GM18867 (cell line): ENCODE measurements around the gene SEMA3C.

Experiments used
- ATAC-seq: cut with Tn5 transposase; IDR thresholded peaks from one replicate; pipeline ENCODE4 v1.9.1; 2021; ENCODE audit warnings: mild to moderate bottlenecking, moderate library complexity; ENCODE audit not compliant: unreplicated experiment

The SEMA3C gene

DNA sequence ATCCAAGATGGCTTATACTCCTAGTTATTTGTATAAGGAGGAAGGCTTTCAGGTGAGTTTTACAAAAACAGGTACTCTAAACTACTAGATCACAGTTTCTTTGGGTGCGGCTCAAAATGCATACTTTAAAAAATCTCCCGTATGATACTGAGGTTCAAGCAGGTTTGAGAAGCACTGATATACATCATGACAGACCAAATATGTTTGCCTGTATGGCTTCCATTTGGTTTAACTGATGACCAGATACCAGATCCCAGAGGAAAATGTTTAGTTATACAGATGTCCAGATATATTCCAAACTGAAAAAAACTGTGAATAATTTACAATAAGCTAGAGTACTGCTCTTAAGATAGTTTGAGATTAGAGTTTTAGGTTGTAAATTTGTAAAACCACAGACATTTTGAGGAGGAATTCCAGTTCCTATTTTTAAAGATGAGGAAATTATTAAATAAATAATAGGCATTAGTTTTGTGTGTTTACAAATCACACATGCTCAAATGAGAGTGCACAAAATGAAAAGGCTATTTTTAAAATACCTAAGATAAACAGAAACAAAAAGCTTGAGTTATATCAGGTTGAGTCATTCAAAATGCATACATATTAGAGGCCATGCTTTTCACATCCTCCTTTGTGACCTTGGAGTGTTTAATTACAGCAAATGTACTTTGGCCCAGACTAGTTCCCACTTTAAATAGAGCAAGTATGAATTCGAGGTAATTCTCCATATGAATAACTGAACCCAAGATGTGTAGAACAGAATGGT, 60.5 kb downstream of the SEMA3C start:
- ATAC-seq: peak; percentile 92

DNA sequence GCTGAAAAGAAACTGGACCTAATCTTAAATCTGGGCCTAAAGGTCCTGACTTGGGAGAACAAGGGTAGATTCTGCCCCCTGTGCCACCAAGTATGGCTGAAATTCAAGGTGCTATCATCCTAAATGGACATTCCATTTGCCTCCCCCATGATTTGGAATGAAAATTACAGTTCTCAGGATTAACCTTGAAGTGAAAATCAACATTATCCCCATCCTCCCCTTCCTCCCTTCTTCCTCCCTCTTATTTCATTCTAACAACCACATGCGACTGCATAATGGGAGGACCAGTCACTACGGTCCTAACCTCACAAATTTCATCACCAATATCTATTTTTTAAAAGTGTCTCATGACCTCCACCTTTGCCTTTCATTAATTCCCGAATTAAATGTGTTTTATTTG, 62.1 kb downstream of the SEMA3C start:
- no peak for ATAC-seq

DNA sequence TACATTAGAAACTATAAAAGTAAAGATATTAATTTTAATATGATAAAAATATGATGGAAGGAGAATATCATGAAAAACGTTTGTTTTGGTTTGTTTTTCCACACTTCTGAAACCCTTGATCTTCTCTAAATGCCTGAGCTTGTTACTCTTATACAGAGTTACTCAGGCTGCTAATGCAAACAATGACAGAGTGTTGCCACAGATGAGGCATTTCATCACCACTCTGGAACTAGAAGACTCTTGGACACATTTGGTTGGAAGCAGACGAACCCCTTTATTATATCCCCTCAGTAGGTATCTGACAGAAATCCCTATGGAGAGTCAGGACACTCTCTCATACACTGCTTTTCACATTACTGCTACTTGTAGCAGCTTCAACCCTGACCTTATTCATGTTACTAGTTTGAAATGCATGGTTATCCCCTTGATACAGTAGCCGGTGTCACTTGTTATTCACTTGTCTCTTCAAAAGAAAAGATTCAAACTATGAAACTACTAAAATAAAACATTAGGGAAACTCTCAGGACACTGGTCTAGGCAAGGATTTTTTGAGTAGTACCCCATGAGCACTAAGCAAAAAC, 66.9 kb downstream of the SEMA3C start:
- ATAC-seq: no peak

DNA sequence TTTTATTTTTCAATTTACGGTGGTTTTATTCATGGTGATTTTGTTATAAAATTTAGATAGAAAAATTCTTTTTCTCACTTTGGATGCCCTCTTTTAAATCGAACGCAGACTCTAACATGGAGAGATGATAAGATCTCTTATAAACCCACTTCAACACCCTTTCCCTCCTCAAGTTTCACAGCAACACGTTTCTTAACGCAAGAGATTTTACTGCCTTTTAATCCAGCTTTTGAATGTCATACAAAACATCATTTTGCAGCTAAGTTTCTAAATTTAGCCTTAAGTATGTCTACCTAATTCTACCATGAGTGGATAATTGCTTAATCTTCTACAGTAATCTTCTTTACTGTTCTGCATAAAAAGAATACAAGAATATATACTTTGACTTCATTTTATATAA, 70.0 kb downstream of the SEMA3C start:
- ATAC-seq: no peak

DNA sequence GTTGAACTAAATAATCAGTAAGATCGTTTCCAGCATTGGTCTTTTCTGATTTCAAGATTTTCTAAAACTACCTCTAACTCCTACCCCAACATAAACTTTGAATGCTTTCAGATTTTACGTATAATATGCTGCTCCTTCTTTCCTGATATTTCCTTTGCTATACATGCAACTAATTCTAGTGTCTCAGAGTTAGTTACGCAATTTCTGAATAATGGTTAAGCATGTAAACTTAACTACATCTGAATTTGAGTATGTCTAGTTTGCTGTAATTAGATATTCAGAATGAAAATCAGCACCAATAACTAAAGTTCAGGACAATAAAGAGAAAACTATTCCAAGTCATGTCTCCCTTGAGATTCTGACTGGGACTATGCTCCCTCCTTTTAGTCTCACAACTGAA, 71.0 kb downstream of the SEMA3C start:
- no peak for ATAC-seq

DNA sequence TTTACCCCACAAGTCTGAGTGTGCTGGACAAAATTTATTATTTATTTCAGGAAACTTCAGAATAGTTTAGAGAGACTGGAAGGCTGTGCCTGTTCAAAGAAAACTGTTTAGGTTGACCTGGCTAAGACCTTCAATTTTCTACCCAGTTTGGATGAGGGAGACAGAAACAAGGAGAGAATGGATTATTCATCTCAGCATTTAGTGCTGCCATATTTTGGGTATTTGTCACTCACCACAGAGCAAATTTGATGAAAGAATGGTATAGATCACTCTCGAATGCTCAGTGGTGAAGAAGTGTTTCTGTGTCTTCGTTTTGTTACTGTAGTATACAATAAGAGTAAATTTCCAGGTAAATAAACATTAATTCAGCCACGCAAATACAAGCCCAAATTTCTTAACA, 71.8 kb downstream of the SEMA3C start:
- ATAC-seq: no peak

DNA sequence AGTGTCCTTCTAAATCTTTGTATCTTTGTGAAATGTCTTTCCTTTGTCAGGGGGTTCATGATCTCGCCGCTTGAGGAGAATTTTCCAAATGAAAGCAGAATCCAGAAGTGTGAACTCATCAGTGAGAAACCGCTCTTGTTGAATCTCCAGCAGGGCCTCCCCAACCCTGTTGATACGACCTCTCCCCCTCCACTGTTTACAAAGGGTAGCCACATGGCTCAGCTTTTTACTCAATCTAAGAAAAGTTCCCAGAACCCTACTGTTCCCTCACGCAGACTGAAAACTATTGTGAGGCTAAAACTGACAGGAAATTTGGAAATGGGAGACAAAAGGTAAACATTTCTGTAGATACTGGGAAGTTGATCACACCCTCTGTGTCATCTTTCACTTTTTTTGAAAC, 73.9 kb downstream of the SEMA3C start:
- ATAC-seq: no peak

DNA sequence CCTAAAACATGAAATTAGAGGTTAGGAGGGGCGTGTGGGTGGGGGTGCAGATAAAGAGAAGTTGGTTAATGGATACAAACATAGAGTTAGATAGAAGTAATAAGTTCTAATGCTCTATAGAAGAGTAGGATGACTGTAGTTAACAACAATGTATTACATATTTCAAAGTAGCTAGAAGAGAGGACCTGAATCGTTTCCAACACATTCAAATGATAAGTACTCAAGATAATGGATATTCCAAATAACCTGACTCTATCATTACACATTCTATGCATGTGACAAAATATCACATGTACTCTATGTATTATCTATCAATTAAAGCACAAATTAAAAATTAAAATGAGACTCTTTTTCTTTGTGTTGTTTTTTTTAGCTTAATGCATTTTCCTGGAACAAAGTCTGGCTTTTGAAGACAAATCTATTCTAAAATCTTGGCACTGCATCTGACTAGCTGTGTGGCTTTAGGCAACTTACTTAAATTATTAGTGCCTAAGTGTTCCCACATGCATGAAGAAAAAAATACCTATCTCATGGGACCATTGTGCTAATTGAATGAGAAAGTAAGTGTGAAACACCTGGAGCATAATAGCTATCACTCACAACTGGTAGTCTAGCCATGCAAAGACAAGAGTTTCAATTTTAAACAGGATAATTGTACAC, 75.7 kb downstream of the SEMA3C start:
- no peak for ATAC-seq

DNA sequence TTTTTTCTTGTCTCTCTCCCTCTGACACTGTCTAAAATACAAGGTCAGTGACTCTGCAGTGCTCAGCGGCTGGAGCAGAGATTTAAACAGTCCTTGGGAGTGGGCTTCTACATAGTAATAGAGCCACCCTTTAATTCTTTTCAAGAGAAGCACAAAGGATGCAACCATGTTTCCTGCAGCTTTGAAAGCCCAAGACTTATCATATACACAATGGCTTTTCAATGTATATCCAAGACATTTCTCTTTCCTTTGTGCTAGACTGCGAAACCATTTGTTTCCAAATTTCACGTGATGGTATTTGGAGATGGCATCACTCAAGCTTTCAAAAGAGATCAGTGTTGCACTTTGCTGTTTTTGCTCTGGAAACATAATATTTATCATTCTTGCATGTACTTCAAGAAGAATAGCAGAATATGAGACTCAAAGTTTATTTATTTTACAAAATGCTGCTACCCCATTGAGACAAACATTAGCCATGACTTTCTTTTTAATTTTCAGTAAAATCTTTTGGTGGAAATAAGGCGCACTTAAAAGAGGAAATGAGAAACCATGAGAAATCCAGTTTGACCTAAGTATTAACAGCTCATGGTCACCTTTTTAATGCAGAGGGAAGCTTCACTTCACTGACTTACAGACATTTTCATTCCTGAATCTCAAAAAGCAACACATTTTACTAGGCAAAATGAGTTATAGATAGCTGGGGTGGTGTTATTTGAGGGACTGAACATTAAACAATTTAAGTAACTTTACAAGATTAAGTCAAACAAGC, 76.6 kb downstream of the SEMA3C start:
- ATAC-seq: no peak

DNA sequence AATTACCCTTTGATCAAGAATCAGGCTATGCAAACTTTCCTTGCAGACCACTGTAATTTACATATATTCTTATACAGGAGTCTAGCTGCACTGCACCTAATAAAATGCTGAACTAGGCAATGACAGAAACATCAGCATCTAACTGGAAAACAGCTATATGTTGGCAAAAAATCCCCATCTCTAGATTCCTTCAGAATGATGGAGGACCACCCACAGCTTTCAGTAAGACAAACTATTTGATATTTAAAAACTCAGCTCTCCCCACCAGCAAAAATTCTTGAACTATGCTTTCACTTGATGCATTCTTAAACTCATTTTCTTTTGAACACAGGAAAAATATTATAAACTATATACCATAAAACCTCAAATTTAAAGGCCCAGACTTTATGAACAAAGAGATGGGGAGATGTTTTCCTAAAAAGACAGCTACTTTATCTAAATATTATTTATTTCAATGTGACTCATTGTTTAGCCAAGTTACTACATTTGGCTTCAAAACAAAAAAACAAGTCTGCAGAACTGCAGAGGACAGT, 77.4 kb downstream of the SEMA3C start:
- ATAC-seq: no peak

DNA sequence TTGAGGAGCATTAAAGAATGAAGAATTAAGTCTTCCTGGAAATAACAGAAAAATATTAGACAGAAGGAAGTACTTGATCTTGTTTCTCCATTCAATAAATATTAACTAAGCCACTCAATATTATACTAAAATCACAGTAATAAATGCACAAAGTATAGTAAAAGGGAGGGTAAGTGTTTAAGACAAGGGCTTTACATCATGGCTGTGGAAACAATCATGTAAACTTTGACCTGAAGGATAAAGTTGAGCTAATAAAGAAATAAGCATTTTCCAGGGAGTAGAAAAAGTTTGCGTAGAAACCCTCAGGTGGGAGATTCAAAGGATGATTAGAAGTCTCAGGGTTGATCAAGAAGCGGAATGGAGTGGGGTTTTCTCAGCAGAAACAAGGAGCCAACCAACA, 78.2 kb downstream of the SEMA3C start:
- no peak for ATAC-seq

DNA sequence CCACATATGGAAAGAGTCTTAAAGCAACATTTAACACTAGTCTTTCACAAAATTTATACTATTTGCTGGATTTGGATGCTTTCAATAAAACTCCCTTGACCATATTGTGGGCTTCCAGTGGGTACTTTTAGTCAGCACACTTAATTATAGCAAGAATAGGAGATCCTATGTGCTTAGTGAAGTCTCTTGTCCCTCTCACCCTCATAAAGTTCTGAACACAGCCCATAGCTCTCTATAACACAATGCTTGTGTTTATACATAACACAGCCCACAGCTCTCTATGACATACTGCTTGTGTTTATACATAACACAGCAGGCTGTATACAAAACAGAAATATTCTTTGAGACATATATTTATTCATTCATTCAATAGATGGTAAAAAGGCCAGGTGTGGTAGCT, 79.0 kb downstream of the SEMA3C start:
- no peak for ATAC-seq

DNA sequence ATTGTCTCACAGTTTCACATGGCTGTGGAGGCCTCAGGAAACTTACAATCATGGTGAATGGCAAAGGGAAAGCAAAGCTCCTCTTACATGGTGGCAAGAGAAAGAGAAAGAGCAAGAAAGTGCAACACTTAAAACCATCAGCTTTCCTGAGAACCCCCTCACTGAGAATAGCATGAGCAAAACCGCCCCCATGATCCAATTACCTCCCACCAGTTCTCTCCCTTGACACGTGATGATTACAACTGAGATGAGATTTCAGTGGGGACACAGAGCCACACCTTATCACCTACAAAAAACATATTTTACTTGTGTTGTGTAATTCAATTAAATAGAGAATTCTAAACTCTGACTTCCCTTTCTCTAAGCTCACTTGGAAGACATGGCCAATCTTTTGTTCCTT, 80.2 kb downstream of the SEMA3C start:
- ATAC-seq: no peak

DNA sequence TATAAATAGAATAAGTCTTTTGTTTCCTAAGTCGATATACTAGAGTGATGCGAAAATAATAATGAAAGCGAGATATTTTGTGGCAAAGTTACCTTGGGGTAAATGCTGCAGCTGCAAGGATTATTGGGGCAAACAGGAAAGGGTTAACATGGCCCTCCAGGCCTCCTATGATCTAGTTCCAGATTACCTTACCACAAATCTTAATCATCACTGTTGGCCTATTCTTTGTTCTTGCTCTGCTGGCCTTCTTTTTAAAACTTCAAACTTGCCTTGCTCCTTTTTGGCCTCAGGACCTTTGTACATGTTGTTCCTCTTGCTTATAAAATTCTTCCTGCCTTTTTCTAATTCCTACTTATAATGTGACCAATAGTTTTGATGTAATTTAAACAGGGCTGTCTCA, 81.5 kb downstream of the SEMA3C start:
- ATAC-seq: no peak

DNA sequence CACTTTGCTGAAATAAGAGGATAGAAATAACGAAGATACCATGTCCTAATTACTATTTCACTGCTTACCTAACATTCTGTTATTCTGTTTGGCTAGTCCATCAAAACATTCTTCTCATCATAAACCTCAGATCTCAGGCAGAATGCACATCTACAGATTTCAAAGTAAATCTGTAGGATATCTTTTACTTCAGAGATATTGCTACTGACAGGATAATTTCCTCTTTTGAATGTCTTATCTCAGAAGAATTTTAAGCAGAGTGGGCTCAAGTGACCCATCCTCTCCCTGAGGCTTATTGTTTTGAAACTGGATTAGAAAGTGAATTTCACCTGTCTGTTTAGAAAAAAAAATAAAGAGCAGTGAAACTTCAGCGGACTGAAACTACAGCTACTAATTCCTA, 83.6 kb downstream of the SEMA3C start:
- no peak for ATAC-seq

DNA sequence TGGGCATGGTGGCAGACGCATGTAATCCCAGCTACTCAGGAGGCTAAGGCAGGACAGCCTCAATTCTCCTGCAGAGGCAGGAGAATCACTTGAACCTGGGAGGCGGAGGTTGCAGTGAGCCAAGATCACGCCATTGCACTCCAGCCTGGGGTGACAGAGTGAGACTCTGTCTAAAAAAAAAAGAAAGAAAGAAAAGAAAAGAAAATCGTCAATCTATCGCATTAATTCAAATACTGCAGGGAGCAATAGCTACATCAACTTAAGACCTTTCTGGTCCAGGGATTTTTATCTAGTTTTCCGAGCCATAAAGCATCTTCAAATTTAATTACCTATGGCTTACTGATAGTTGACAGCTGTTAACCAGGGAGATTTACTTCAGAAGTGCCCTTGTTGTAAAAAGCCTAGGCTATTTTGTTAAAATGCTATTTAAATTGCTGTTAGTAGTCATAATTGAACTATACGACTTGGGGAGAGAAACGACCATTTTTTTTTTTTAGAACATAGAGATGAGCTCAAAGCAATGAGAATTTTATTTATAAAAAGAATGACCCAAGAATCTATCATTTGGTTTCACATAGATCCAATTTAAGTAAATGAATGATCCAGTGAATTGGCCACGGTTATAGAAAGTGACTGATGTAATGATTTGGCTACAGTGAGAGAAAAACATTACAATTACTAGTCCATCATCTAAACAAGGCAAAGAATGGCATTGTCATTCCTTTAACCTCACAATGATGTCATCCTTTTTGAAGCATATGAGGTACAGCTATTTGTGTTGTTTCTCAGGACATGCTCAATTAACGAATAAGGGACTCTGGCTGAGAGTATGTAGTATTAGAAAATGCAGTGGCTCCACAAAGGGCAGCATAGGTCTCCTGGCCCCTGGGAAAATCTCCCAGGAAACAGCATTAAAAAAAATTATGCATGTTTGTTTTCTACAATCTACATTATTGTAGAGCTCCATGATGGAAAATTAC, 85.3 kb downstream of the SEMA3C start:
- no peak for ATAC-seq

DNA sequence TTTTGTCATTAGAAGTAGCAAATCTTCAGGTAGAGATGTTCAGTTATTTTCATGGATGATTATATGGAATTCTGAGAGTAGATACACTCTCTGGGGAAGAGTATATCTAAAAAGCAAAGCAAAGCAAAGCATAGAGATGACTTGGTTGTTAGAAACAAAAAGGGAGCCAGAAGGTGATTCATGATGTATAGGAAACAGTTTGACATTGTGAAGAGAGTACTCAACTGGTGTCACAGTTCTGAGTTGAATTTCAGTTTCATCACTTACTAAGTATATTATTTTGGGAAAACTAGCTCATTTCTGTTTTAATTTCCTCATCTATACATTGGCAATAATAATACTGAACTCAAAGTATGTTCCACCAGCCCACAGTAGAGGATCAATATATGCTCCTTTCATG, 86.8 kb downstream of the SEMA3C start:
- no peak for ATAC-seq

DNA sequence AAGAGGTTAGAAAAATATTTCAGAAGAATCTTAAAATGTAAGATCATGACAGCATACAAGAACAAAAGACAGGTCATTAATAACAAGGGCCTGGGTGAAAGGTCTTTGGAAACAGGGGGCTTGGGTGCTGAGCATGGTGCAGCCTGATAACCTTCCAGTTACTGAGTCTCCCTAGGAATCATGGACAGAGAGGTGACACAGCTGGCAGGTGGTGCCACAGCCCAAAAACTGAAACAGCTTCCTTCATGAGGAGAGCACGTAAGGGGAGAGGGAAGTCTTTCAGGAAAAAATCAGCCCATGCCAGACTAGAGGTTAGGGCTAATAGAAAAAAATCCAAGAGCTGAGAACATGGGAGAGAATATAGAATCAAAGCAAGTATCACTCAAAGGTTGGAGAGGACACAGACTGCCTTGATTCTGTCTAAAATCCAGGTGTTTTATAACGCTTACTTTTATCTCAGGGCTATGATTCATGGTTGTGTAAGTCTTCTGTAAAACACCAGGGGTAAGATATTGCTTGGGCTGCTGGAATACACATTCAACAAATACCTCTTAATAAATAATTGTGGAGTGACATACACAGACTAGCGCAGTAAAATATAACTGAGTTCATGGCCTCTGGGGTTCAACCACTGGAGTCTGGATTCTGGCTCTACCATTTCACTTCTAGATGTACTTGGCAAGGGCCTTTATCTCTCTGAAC, 88.1 kb downstream of the SEMA3C start:
- no peak for ATAC-seq

DNA sequence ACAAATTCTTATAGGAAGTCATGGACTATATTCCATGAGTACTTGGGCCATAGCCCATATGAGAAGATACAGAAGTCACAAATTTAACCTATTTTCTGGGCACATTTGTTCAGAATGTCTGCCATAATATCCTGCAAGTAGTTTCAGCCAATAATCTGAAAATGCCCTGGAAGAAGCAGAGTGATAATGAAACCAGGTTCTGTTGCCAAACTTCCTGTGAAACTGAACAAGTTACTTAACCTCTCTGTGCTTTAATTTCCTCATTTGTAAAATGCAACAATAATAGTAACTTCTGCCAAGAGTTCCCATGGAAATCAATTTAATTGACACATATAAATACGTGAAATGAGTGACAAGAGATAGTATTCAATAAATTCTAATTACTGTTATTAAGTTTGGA, 88.8 kb downstream of the SEMA3C start:
- no peak for ATAC-seq

DNA sequence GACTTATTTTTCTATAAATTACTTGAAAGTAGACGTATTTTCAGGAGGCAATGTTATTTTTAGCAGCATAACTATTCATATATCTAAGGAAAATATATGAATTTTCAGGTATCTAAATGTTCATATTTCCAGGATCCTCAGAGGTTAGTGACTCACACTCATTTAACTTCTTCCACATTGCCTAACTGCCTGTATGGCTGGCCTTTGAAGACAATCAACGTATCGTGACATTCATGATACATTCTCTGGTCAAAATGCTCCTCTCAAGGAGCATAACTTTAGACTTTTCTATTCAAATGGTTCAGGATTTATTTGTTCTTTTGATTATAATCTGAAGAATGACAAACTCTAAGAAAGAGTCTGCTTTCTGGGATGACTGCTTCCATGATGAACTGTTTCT, 89.3 kb downstream of the SEMA3C start:
- no peak for ATAC-seq
